GM13977 (cell line): Measurements from ENCODE around the gene TAS1R1.

Experiments
- DNase-seq: peaks from one replicate; pipeline ENCODE4 v3.0.0; 2012; ENCODE audit warnings: low spot score
- in situ Hi-C: fragments of 300-500 bp; cut with MboI; formaldehyde crosslinking; loops from one replicate; pipeline ENCODE4 v1.12.0; 2022; ENCODE audit warnings: low sequenced_read_pairs, low pct_unique_long_range_greater_than_20kb, mixed read lengths, inconsistent platforms; ENCODE audit not compliant: unreplicated experiment
- TF ChIP-seq, protein P1 (sequence below): IDR thresholded peaks from 2 replicates; pipeline ENCODE4 v1.5.1; 2012; ENCODE audit warnings: mild to moderate bottlenecking, control low read depth; ENCODE audit not compliant: insufficient read depth; ENCODE audit errors: extremely low read depth, missing control alignments

Gene TAS1R1

GRCh38 chr1:6511561-6512244 is 43.4 kb upstream of the TAS1R1 start:
- TF ChIP-seq, protein P1, sequence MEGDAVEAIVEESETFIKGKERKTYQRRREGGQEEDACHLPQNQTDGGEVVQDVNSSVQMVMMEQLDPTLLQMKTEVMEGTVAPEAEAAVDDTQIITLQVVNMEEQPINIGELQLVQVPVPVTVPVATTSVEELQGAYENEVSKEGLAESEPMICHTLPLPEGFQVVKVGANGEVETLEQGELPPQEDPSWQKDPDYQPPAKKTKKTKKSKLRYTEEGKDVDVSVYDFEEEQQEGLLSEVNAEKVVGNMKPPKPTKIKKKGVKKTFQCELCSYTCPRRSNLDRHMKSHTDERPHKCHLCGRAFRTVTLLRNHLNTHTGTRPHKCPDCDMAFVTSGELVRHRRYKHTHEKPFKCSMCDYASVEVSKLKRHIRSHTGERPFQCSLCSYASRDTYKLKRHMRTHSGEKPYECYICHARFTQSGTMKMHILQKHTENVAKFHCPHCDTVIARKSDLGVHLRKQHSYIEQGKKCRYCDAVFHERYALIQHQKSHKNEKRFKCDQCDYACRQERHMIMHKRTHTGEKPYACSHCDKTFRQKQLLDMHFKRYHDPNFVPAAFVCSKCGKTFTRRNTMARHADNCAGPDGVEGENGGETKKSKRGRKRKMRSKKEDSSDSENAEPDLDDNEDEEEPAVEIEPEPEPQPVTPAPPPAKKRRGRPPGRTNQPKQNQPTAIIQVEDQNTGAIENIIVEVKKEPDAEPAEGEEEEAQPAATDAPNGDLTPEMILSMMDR: no peak
- in situ Hi-C loops: no loop called here
- no peak for DNase-seq

- TF ChIP-seq, protein P1: no peak
- DNase-seq: no peak
- in situ Hi-C loops: no loop called here
These were observed 42.7 kb upstream of the TAS1R1 start for GRCh38 chr1:6512245-6512907.

DNA sequence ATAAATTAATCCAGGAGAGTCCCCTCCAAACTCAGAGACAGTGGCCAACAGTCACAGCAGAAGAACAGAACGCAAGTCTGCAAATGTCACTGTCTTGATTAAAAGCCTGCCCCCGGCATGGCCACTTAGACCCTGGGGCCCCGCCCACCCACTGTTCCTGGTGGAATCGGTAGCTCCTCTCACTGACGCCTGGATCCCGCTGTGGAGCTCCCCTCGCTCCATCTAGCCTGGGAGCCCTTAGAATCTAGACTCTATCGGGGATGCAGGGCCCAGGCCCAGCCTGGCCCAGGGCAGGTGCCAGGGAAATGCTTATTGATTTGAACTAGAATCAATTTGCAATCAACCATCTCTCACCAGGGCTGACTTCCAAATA is 42.2 kb upstream of the TAS1R1 start:
- TF ChIP-seq, protein P1: no peak
- DNase-seq: no peak
- in situ Hi-C loops: no loop called here

GRCh38 chr1:6513320-6513801 is 41.7 kb upstream of the TAS1R1 start:
- TF ChIP-seq, protein P1: no peak
- DNase-seq: no peak
- in situ Hi-C loops: no loop called here

GRCh38 chr1:6515771-6516170 is 39.3 kb upstream of the TAS1R1 start:
- TF ChIP-seq, protein P1: no peak
- DNase-seq: no peak
- in situ Hi-C loops: no loop called here

GRCh38 chr1:6517435-6517851 is 37.7 kb upstream of the TAS1R1 start:
- TF ChIP-seq, protein P1: no peak
- no peak for DNase-seq
- in situ Hi-C loops: no loop called here
